ENCODE data around the gene SHISA5. TPM values are rescaled to one million over a fixed set of nuclear protein-coding genes. Genes with fewer than 3 reads are reported as not detected.

Gene SHISA5
- total and polyA plus RNA-seq, 2 of the 4 experiments (the other 2 are of a cell fraction), result 82.3 to 162 TPM

DNA sequence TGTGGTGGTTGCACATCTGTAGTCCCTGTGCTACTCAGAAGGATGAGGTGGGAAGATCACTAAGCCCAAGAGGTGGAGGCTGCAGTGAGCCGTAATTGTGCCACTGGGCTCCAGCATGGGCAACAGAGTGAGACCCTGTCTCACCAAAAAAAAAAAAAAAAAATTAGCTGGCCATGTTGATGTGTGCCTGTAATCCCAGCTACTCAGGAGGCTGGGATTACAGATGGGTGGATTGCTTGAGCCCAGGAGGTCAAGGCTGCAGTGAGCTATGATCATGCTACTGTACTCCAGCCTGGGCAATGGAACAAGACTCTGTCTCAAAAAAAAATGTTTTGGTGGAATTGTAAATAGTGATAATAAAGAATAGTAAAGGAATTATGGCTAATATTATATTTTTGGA is 47.5 kb downstream of the SHISA5 start:
- no peak overlapping the region for H4K91ac ChIP-seq (ENCODE audit: insufficient read depth, low read depth, low read length)
- no peaks in the 10 kb centered on the region for H4K20me1 ChIP-seq (ENCODE audit: insufficient read depth, low read length)
- H3K36me3 ChIP-seq (ENCODE audit: control insufficient read depth, insufficient read depth, low read length), result peaks cover 38% of the 10 kb centered on the region
- H3K9me3 ChIP-seq (ENCODE audit: control insufficient read depth, insufficient read depth, low read length), result no peaks in the 10 kb centered on the region
- no peak overlapping the region for H3K14ac ChIP-seq (replicated peaks; ENCODE audit: low read depth, low read length)
- ChIA-PET POLR2A (ENCODE audit: unreplicated experiment) (no interaction called here), CTCF (no interaction called here)
- H2AFZ ChIP-seq (replicated peaks; ENCODE audit: low read length, poor library complexity), result no peak overlapping the region
- H3K4me2 ChIP-seq (ENCODE audit: low read depth, low read length), result no peak overlapping the region
- WGBS, 2 experiments (ENCODE audit: extremely low coverage in 2 of 2, insufficient read length in 1 of 2), result no CpG with 5 or more reads among the region's 1 CpG
- no peak overlapping the region for H2BK120ac ChIP-seq (ENCODE audit: low read depth, low read length)
- no peak for TF ChIP-seq MAFK (IDR thresholded peaks at IDR 0.05; ENCODE audit: low read depth, low read length)
- no peak for TF ChIP-seq NFE2L2 (IDR thresholded peaks at IDR 0.05; ENCODE audit: low read depth, low read length)
- TF ChIP-seq, protein P1, sequence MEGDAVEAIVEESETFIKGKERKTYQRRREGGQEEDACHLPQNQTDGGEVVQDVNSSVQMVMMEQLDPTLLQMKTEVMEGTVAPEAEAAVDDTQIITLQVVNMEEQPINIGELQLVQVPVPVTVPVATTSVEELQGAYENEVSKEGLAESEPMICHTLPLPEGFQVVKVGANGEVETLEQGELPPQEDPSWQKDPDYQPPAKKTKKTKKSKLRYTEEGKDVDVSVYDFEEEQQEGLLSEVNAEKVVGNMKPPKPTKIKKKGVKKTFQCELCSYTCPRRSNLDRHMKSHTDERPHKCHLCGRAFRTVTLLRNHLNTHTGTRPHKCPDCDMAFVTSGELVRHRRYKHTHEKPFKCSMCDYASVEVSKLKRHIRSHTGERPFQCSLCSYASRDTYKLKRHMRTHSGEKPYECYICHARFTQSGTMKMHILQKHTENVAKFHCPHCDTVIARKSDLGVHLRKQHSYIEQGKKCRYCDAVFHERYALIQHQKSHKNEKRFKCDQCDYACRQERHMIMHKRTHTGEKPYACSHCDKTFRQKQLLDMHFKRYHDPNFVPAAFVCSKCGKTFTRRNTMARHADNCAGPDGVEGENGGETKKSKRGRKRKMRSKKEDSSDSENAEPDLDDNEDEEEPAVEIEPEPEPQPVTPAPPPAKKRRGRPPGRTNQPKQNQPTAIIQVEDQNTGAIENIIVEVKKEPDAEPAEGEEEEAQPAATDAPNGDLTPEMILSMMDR (conservative IDR thresholded peaks at IDR 0.05; ENCODE audit: low read depth, low read length), result no peak
- no peak for TF ChIP-seq CEBPB (IDR thresholded peaks at IDR 0.05; ENCODE audit: low read depth, low read length)
- TF ChIP-seq FOS (IDR thresholded peaks at IDR 0.05; ENCODE audit: low read depth, low read length), result no peak
- no peak for TF ChIP-seq RAD21 (IDR thresholded peaks at IDR 0.05; ENCODE audit: low read length)
- no peak for TF ChIP-seq SMC3 (IDR thresholded peaks at IDR 0.05; ENCODE audit: low read depth, low read length)
- H4K5ac ChIP-seq (ENCODE audit: low read depth, low read length), result no peak overlapping the region
- no peak overlapping the region for H3K23ac ChIP-seq (ENCODE audit: low read depth, low read length)
- H2BK15ac ChIP-seq (ENCODE audit: low read depth, low read length), result no peak overlapping the region
- no TSS peak for BruUV-seq (replicated peaks)
- no peak overlapping the region for H2AK5ac ChIP-seq (ENCODE audit: low read depth, low read length)
- no peaks in the 10 kb centered on the region for H3K4me1 ChIP-seq (ENCODE audit: control insufficient read depth, insufficient read depth, low read length)
- H3K9me1 ChIP-seq (ENCODE audit: insufficient read depth, low read length), result no peaks in the 10 kb centered on the region
- intact Hi-C loops (cut with micrococcal nuclease), result no loop called here
- dilution Hi-C loops (cut with HindIII; ENCODE audit: low sequenced_read_pairs, unreplicated experiment), result no loop called here
- H2BK5ac ChIP-seq (ENCODE audit: low read depth, low read length, poor library complexity, severe bottlenecking), result no peak overlapping the region
- no peak overlapping the region for H3K18ac ChIP-seq (ENCODE audit: low read depth, low read length)
- H3K79me1 ChIP-seq (ENCODE audit: low read depth in 1 of 2, low read length in 2 of 2), result peaks cover 0 to under 1% of the 10 kb centered on the region in 2 experiments; a peak in 1 of 4 replicates
- H3K4ac ChIP-seq (ENCODE audit: low read depth, low read length), result no peak overlapping the region
- H3K9ac ChIP-seq (ENCODE audit: low read depth, low read length), result no peak overlapping the region
- in situ Hi-C loops (cut with MboI; ENCODE audit: low sequenced_read_pairs), result no loop called here
- no peak overlapping the region for H2AK9ac ChIP-seq (replicated peaks; ENCODE audit: low read depth, low read length, poor library complexity)
- no peak overlapping the region for H3K4me3 ChIP-seq (ENCODE audit: insufficient read depth, low read depth, low read length)
- no peak overlapping the region for H3K56ac ChIP-seq (ENCODE audit: extremely low read depth, insufficient read depth, low read length)
- ATAC-seq (ENCODE audit: low read depth) (no peak), DNase-seq (no peak)
- no peak overlapping the region for H3K27ac ChIP-seq (ENCODE audit: insufficient read depth, low read length)
- H2BK20ac ChIP-seq (ENCODE audit: low read depth, low read length), result no peak overlapping the region
- no peak overlapping the region for H4K8ac ChIP-seq (ENCODE audit: low read depth in 2 of 2, low read length in 2 of 2)
- no peaks in the 10 kb centered on the region for H3K27me3 ChIP-seq (ENCODE audit: control insufficient read depth, insufficient read depth, low read length)
